Fibroblast of pulmonary artery (primary cell): ENCODE results near the gene HK1.
A peak's percentile ranks its signal among the peaks of the same experiment; 100 is the strongest.

Source experiments
- DNase-seq: peaks from one replicate; pipeline ENCODE4 v3.0.0-alpha.2; 2010; ENCODE audit warnings: low read depth
- H3K4me3 ChIP-seq: replicated peaks from 2 replicates; pipeline ENCODE4 v1.5.1; 2011; ENCODE audit warnings: low read depth, mild to moderate bottlenecking, control low read depth, low read length, moderate library complexity
- TF ChIP-seq, protein P1 (sequence below): IDR thresholded peaks from 2 replicates; pipeline ENCODE4 v1.5.1; 2011; ENCODE audit warnings: mild to moderate bottlenecking, control low read depth, low read length, inconsistent platforms; ENCODE audit errors: missing control alignments

HK1 gene

DNA sequence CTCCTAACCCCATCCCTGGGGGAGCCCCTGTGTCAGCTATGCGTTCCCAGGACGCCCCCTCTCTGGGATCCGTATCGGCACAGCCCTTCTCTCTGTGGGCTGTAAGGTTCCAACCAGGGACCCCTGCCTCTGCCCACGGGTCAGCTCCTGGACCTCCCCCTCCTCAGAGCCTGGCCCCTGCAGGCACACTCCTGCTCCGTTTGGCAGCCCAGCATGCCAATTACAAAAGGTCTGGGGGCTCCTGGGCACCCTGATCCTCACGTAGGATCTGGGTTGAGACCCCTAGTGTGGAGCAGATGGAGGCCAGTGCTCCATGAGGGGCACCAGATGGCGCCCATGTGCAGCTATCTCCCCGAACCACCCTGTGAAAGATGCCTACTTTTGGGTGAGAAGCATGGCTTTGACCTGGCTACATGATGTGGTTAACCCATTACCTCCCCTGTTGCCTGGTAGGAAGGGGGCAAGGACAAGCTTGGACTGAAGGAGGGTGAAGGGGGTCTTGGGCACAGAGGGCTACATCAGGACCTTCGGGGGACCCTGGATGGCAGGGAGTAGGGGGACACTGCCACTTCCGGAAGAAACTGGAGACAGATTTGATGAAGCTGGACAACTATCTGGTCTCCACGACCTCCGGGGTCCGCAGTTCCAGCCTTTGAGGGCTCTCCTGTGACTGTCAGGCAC lies 129.5 kb downstream of the HK1 start:
- no peak for DNase-seq
- no peak overlapping the region for H3K4me3 ChIP-seq
- TF ChIP-seq, protein P1, sequence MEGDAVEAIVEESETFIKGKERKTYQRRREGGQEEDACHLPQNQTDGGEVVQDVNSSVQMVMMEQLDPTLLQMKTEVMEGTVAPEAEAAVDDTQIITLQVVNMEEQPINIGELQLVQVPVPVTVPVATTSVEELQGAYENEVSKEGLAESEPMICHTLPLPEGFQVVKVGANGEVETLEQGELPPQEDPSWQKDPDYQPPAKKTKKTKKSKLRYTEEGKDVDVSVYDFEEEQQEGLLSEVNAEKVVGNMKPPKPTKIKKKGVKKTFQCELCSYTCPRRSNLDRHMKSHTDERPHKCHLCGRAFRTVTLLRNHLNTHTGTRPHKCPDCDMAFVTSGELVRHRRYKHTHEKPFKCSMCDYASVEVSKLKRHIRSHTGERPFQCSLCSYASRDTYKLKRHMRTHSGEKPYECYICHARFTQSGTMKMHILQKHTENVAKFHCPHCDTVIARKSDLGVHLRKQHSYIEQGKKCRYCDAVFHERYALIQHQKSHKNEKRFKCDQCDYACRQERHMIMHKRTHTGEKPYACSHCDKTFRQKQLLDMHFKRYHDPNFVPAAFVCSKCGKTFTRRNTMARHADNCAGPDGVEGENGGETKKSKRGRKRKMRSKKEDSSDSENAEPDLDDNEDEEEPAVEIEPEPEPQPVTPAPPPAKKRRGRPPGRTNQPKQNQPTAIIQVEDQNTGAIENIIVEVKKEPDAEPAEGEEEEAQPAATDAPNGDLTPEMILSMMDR: peak; percentile 29

DNA sequence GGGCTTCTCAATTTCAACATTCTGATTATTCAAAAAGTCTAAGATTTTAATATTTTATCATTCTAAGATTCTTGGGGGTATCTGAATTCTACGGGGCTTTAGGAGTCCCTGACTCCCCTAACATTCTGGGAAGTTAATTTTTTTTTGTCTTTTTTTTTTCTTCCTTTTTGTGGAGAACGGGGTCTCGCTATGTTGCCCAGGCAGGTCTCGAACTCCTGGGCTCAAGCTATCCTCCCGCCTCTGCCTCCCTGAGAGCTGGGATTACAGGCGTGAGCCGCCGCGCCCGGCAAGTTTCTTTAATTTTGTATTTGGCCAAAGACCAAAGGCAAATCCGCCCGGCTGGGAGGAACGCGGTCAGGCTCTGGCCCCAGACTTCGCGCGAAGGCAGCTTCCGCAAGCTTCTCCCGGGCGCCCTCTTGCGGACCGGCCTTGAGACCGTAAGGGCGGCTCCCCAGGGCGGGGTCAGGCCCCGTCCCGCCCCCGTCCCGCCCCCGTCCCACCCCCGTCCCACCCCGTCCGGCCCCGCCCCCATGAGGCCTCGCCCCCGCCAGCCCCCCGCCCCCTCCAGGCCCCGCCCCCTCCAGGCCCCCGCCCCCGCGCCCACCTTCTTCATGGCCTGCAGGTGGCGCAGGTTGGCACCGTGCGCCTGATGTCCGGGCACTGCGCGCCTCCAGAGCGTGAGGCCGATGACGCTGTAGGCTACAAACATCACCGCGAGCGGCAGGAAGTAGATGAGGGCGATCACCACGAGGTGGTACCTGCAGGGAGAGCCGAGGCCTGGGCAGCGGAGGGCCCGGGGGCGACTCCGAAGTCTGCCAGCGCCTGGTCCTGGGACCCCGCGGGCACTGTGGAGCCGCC lies 130.3 kb downstream of the HK1 start:
- peak; percentile 96 for DNase-seq
- peak overlapping the region; percentile 36 for H3K4me3 ChIP-seq
- TF ChIP-seq, protein P1: peak; percentile 56

DNA sequence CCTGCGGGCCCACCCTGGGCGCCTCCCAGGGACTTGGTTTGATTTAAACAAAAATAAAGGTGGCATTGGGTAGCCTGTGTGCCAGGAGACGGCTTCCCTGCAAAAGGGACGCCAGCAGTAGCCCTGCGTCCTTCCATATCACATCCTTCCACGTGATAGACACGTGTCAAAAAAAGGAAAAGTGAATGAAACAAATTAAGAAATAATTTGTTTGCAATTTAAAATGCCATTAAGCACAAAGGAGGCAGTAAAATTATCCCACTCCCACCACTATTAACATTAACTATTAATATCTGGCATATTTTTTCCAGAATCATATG lies 130.8 kb downstream of the HK1 start:
- peak overlapping the region; percentile 36 for H3K4me3 ChIP-seq
- no peak for DNase-seq
- TF ChIP-seq, protein P1: no peak

DNA sequence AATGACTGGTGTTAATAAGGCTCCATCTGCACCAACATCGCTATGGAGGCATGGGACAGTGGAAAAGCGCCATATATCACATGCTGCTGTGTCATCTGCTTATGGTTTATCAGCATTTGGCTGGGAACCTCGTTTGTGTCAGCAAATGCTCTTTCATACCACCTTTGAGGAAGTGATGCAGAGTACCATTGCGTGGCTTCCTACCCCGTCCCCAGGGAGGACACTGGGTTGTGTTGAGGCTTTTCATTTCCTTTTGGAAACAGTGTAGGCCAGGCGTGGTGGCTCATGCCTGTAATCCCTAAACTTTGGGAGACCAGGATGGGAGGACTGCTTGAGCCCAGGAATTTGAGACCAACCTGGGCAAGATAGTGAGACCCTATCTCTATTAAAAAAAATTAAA lies 131.7 kb downstream of the HK1 start:
- TF ChIP-seq, protein P1: no peak
- H3K4me3 ChIP-seq: no peak overlapping the region
- DNase-seq: no peak

DNA sequence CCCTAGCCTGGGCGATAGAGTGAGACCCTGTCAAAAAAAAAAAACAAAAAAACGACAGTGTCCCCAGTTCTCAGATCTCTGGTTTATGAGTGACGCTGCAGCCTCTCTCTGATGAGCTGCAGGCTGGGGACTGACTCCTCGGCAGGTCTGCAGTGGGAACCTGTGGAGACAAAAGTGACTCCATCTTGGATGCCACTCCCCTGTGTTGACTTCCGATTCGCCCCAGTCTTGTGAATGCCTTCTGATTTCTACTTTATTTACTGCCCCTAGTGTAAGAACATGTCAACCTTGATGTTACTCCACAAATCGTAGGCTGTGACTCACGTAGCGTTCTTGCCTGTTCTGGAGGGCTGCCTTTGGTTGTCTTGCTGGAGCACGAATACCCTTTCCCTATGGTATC lies 132.2 kb downstream of the HK1 start:
- H3K4me3 ChIP-seq: no peak overlapping the region
- TF ChIP-seq, protein P1: no peak
- DNase-seq: no peak

DNA sequence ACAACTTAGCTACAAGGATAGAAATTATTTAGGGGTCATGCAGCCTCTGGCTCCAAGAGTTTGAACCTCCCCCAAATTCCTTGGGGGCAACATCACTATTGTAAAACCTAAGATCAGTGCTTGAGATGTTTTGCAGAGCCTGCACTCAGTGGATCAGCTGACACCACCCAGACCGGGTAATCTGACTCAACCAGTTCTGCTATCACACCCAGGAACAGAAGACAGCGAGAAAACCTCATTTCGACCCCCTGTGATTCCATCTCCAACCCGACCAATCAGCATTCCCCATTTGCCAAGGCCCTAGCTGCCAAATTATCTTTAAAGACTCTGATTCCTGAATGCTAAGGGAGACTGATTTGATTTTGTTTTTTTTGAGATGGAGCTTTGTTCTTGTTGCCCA lies 133.2 kb downstream of the HK1 start:
- no peak for DNase-seq
- TF ChIP-seq, protein P1: no peak
- H3K4me3 ChIP-seq: no peak overlapping the region

DNA sequence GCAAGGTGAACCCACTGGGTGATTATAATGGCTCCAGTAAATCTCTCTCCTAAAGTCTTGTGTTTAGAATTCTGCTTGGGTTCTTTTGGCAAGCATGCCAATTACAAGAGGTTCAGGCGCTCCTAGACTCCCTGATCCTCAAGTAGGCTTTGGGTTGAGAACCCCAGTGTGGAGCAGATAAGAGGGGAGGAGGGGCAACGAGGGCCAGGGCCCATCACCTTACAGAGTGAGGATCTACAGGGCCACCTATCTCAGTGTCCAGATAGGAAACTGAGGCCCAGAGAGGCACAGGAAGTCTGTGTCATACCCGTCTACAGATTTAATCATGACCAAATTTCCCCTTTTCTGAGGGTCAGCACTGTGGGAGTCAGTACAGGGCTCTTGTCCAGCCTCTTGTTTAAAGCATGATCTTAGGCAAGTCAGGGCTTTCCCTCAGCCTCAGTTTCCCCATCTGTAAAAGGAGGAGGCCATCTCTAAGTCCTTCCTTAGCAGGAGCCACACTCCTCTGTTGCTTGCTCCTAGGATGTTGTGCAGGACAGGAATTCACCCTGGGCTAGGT lies 134.0 kb downstream of the HK1 start:
- no peak for DNase-seq
- no peak overlapping the region for H3K4me3 ChIP-seq

More for the DNA sequence above, 134.0 kb downstream of the HK1 start:
- TF ChIP-seq, protein P1: no peak
